ENCODE results near the gene DNASE1L2.
"Not testable (repeated sequence)": the region's sequence is repeated elsewhere in the genome, so short reads cannot be mapped to it uniquely, and the experiment has no call there.

The DNASE1L2 gene

DNA sequence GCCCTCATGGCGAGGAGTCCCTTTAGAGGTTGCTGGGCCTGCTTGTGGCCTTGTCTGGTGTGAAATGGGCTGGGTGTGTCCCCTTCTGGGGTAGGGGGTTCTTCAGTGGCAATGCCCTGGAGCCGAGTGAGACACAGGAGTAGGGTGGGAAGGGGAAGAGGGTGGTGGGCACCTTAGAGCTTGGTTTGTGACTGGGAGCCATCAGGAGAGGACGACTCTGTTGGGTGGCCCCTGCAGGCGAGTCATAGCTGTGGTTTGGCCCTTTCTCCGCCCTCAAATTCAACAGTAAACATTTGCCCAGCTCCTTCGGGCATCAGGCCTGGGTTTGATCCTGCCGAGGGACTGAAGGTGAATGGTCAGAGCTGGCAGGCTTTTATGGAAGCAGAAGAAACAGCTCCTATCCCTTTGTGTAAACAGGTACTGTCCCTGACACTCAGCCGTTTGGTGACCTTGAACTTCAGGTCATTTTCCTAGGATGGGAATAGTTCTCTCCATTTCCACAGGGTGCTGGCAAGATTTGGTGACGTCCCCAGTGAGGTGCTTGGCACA, 9.9 kb upstream of the DNASE1L2 start:
- no peak for DNase-seq

DNA sequence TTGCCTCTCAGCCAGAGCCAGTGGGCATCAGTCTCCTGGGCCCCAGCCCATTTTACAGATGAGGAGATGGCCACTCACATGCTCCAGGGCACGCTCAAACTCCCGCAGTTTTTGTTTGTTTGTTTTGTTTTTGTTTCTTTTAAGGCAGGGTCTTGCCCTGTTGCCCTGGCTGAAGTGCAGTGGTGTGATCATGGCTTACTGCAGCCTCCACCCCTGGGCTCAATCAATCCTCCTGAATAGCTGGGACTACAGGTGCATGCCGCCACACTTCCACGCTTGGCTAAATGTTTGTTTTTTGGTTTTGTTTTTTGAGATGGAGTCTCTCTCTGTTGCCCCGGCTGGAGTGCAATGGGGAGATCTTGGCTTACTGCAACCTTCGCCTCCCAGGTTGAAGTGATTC, 9.3 kb upstream of the DNASE1L2 start:
- DNase-seq, result no peak

DNA sequence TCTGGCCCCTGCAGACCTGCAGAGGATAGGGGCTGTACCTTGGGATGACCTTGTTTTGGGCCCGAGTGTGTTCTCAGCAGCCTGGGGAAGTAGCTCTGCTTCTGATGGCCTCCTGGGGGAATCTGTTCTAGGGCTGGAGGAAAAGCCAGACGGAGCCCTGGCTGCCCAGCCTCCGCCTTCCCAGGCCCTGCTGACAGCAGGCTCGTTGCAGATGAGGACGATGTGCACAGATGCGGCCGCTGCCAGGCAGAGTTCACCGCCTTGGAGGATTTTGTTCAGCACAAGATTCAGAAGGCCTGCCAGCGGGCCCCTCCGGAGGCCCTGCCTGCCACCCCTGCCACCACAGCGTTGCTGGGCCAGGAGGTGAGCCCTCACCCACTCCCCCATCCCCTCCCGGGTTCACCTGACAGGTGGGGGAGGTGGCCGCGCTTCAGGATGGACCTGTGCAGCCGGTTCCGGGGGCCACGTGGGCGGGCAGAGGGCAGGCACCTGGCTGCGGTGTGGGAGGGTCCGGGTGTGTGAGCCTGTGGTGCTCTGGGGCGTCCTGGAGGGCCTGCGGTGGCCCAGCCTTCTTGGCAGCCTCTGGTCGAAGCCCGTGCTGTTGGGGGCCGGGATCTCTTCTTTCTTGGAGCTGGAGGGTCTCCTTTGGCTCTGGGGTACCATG, 8.0 kb upstream of the DNASE1L2 start:
- no peak for DNase-seq

DNA sequence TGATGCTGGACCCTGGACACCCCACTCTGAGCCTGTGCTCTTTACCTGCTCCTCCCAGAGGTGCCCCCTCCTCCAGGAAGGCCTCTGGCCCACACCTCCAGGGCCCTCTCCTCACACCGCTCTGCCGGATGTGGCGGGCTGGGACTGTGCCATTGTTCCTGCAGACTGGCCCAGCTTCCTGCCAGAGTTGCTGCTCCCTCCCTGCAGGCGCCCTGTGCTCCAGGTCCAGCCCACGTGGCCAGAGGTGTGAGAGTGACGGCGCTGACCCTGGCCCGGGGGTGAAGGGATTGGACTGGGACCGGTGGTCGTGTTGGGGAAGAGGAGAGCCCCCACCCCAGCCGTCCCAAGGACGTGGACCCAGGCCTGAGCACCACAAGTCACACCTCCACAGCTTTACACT, 7.2 kb upstream of the DNASE1L2 start:
- no peak for DNase-seq

DNA sequence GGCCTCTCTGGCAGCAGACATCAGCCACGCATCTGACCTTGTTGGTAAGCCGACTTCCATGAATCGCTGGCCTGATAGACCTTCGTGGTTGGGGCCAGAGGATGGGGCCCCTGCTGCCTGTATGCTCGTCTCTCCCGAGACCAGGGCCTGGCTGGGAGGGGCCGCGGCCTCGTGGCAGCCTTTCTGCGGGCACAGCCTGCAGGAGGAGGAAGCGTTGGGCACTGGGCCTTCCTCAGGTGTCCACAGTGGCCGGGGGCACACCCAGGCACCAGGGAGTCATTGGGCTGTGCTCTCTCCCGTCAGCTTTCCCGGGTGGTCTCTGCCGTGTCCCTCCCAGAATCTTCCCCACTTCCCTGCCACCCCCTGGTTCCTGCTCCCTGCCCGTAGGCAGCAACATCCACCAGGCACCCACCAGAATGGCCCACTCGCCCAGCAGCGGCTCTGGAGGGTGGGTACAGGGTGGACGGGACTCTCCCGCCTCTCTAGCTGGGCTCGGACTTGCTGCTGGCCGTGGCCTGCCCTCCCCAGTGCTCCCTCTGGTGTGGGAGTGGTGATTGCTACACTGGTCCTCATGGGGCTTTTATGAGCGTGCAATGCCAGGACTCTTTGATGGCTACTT, 6.5 kb upstream of the DNASE1L2 start:
- DNase-seq, result no peak

DNA sequence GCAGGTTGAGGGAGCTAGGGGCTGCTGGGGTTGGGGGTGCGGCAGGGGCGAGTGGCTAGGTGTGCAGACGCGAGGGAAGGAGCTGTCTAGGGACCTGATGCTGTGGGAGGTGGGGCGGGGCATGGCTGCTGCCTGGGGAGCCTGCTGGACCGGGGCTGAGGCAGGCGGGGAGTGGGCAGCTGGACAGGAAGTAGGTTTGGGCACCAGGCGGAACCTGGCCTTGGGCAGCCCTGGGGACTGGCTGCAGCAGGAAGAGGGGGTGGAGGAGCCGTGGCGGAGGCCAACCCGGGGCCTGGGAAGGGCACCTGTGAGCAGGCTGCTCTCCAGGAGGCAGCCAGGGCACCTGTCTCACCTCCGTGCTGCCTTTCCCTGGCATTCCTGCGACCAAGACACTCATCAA, 5.9 kb upstream of the DNASE1L2 start:
- DNase-seq, result no peak

DNA sequence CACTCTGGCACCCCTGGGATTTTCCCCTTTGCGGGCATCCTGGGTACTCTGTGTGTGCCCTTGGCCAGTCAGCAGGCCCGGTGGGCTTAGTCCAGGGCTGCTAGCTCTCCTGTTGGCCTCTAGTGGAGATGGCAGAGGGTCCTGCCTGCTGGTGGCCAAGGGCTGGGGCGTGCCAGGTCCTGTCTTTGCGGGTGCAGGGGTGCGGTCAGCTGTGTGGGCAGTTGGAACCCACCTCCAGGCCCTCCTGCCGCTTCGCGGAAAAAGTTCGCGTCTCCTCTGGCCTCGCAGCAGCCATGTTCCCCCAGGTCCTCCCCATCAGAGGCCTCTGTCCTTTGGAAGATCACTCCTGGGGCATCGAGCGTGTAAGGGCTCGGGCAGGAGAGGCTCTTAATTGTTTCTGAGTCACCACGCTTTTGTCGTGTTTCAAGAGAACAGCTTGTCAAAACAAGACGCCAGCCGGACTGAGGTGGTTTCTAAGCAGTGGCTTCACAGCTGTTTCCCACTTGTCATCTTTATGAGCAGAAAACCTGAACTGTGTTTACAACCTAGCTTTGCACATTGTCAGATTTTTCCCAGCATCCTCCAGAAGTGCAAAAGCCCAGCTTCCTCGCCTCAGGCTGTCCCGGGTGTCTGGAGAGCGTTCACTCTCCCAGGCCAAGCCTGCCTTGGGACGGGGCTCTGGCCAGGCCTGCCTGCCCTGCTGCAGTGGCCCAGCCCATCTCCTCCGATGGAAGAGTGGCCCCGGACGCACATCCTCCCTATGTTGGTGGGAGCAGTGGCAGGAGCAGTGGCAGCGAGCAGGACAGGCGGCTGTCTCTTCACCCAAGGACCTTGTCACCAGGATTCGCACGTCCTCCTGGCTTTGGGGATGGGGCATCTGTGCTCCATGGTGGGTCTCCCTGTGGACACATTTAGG, 5.0 kb upstream of the DNASE1L2 start:
- DNase-seq, result no peak

DNA sequence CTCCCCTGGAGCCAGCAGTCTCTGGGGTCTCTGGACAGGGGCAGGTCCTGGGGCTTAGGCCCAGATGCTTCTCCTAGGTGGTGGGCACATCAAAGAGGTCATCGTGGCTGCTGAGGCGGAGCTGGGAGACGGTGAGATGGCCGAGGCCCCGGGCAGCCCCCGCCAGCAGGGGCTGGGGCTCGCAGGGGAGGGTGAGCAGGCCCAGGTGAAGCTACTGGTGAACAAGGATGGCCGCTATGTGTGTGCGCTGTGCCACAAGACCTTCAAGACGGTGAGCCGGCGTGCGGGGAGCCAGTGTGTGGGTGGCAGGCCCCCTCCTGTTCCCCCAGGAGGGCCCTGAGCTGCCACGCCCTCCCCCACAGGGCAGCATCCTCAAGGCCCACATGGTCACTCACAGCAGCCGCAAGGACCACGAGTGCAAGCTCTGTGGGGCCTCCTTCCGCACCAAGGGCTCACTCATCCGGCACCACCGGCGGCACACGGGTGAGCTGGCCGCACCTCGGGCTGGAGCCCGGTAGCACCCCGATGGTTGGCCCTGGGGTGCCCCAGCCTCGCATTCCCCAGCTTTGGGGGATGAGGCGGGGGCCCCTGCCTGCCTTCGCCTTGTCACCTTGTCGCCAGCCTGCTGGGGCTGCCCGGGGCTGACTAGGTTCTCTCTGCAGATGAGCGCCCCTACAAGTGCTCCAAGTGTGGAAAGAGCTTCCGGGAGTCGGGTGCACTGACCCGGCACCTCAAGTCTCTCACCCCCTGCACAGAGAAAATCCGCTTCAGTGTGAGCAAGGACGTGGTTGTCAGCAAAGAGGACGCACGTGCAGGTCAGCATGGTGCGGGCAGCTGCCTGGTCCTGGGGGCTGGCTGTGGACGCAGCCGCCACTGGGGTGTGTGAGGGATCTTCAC, 3.9 kb upstream of the DNASE1L2 start:
- no peak for DNase-seq

DNA sequence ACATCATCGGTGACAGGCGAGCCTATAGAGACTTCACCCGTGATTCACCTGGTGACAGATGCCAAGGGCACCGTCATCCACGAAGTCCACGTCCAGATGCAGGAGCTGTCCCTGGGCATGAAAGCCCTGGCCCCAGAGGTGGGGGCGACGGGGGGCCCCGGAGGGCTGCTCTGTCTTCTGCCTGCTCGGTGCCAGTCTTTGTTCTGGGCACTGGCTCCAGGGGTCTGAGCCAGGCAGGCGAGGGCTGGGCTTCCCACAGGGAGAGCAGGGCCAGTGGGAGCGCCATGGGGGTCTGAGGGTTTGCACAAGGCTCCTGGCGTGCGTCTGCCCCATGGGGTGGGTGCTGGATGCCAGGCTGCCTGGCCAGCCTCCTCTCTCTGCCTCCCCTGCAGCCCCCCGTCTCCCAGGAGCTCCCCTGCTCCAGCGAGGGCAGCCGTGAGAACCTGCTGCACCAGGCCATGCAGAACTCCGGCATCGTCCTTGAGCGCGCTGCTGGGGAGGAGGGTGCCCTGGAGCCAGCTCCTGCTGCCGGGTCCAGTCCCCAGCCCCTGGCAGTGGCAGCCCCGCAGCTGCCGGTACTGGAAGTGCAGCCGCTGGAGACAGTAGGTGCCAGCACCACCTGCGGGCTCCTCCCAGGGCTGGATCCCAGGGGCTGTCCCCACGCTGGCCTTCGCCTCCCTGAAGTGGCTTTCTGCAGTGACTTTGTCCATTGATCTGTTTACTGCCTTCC, 3.0 kb upstream of the DNASE1L2 start:
- no peak for DNase-seq

DNA sequence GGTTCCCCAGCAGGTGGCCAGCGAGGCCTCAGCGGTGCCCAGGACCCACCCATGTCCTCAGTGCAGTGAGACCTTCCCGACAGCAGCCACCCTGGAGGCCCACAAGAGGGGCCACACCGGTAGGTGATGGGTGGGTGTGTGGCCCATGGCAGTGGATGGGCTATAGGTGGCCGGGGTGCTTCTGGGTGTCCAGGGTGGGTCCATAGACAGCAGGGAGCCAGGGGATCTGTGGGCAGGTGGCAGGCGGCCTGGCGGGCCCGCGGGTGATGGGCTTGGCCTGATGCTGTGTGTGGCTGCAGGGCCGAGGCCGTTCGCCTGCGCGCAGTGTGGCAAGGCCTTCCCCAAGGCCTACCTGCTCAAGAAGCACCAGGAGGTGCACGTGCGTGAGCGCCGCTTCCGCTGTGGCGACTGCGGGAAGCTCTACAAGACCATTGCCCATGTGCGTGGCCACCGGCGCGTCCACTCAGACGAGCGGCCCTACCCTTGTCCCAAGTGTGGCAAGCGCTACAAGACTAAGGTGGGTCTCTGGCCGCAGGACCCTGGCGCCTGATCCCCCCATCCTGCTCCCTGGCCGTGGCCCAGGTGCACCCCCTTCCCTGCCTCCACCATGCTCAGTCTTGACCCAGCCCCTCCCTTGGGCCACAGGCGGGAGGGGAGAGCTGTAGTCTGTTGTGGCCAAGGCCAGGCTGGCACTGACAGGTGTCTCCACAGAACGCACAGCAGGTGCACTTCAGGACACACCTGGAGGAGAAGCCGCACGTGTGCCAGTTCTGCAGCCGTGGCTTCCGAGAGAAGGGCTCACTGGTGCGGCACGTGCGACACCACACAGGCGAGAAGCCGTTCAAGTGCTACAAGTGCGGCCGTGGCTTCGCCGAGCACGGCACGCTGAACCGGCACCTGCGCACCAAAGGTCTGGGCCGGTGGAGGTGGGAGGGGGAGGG, 2.1 kb upstream of the DNASE1L2 start:
- DNase-seq, result no peak

DNA sequence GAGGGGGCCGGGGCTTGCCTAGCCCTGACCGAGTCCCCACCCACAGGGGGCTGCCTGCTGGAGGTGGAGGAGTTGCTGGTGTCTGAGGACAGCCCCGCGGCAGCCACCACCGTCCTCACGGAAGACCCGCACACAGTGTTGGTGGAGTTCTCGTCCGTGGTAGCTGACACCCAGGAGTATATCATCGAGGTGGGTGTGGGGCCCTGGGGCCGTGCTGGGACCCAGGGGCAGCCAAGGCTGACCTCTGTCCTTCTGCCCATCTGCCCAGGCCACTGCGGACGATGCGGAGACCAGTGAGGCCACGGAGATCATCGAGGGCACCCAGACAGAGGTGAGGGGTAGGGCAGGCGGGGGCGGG, 1.5 kb upstream of the DNASE1L2 start:
- no peak for DNase-seq

DNA sequence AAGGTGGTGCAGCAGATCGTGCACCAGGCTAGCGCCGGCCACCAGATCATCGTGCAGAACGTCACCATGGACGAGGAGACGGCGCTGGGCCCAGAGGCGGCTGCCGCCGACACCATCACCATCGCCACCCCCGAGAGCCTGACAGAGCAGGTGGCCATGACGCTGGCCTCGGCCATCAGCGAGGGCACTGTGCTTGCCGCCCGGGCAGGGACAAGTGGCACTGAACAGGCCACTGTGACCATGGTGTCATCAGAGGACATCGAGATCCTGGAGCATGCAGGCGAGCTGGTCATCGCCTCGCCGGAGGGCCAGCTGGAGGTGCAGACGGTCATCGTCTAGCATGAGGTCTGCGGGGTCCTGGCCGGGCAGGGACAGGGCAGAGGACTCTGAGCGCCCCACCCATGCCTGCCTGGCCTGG, 1.0 kb upstream of the DNASE1L2 start:
- no peak for DNase-seq

DNA sequence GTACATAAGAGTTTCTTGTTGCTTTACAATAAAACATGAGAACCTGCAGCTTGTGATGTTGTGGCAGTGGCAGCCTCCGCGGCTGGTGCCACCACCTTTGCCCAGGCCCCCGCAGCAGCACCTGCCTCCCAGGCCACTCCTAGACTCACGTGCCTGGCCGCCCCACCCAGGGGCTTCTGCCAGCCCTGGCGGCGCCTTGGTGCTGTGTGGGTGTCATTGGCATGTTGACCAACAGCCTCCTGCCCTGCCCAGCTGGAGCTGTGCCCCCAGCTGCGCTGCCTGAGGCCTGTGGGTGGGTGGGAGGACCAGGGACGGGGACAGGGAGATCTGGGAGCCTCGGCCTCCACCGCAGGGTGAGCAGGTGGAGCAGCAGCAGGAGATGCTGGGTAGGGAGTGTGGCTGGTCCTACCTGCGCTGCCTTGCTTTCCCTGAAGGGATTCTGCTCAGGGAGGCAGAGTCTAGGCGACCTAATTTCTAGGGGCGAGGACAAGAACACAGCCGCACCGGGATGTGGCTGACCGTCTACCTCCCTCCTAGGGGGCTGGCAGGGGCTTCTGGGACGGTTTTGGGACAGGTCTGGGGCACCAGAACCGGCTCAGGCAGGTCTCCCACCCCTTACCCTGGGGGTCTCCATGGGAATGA, 428 bp upstream of the DNASE1L2 start:
- no peak for DNase-seq

DNA sequence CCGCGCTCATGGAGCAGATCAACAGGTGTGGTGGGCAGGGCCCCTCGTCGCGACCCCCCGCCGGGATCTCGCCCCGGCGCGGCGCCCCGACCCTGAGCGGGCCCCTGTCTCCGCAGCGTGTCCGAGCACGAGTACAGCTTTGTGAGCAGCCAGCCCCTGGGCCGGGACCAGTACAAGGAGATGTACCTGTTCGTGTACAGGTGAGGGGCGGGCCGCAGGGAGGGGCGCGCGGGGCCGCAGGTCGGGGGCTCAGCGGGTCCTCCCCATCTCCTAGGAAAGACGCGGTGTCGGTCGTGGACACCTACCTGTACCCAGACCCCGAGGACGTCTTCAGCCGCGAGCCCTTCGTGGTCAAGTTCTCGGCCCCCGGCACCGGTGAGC, 848 bp downstream of the DNASE1L2 start:
- no peak for DNase-seq

DNA sequence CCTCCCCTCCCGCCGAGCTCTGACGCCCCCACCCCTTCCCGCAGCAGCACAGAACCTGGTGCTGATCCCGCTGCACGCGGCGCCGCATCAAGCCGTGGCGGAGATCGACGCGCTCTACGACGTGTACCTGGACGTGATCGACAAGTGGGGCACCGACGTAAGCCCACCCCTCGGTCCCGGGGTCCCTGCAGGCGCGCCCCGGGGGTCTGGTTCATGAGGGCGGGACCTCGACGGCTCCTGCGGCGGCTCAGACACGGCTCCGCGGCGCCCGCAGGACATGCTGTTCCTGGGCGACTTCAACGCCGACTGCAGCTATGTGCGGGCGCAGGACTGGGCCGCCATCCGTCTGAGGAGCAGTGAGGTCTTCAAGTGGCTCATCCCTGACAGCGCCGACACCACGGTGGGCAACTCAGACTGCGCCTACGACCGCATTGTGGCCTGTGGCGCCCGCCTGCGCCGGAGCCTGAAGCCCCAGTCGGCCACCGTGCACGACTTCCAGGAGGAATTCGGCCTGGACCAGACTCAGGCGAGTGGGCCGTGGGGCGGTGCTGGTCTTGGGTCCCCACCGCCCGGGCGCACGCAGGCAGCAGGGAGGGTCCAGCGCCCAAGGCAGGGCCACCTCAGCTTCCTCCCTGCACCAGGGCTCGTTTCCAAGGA, 1.4 kb downstream of the DNASE1L2 start:
- no peak for DNase-seq

DNA sequence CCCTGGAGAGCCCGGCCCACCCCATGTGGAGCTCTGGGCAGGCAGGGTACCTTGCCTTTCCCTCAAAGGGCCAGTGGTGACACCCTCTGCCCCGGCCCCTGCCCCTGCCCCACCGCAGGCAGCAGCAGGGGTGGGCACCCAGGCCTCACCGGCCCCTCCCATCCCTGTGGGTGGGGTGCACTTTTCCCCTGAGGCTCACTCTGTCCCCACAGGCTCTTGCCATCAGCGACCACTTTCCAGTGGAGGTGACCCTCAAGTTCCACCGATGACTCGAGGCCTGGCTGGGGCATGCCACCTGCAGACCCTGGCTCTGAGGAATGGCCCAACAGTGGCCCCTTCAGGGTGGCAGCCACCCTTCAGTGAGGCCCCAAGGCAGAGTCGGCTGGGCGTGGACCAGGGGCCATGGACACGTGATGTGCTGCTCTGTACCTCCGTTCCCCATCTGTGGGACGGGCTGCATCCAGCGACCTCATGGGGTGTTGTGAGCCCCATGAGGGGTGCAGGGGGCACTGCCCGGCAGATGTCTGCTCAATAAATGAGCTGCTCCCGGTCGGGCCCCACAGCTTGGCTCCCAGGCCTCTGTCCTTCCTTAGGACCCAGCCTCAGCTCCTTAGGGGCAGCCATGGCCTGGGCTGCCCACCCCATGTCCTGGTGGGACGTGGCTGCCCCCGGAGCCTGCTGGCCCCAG, 2.0 kb downstream of the DNASE1L2 start:
- DNase-seq, result no peak

DNA sequence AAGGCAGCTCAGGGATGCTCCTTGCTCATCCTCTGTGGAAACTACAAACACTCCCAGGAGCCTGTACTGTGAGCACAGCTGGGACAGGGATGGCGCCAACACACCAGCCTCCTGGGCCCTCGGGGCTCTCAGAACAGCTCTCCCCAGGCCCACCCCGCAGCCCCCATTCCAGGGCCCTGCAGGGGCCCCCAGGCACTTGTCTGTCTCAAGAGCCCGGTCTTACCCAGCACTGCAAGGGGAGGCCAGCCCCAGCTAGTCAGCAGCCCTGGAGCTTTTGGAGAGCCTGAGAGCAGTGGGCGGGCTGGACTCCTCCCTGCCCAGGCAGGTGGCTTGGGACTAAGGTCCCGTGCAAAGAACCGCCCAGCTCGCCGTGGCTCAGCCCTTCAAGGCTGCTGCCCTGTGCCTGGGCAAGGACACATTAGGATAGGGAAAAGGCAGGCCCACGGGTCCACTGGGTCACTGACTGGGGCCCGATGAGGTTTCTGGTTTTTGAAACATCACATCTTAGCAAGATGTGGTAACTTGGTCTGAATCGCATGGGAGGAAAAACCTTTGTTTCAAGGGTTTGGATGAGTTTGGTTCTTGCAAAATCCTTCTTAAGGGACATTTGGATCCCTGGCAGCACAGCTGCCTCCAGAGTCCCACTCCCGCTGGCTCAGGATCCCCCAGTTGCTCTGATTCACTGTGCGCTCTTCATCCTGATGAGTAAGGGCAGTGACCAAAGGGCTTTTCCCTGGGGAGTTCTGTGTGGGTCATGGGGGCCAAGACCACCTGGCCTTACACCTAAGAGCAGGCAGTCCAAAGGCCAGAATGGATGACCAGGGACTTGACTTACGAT, 2.8 kb downstream of the DNASE1L2 start:
- no peak for DNase-seq

DNA sequence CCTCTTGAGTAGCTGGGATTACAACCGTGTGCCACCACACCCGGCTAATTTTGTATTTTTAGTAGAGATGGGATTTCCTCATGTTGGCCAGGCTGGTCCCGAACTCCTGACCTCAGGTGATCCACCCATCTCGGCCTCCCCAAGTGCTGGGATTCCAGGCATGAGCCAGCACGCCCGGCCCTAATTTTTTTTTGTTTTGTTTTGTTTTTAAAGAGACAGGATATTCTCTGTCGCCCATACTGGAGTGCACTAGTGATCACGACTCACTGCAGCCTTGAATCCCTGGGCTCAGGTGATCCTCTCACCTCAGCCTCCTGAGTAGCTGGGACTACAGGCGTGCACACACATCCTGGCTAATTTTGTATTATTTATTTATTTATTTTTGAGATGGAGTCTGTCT, 4.1 kb downstream of the DNASE1L2 start:
- DNase-seq, result not testable (repeated sequence)

Measured in SHP77 (cell line).